ENCODE measurements around the gene PRKCE. TPM values are rescaled to one million over a fixed set of nuclear protein-coding genes. Genes with fewer than 3 reads are reported as not detected.

The PRKCE gene
- total and polyA plus RNA-seq, 2 of the 8 experiments (the other 6 are each of a cell fraction or from before 2014, with no cell fraction given), result 0.54 to 2.1 TPM

DNA sequence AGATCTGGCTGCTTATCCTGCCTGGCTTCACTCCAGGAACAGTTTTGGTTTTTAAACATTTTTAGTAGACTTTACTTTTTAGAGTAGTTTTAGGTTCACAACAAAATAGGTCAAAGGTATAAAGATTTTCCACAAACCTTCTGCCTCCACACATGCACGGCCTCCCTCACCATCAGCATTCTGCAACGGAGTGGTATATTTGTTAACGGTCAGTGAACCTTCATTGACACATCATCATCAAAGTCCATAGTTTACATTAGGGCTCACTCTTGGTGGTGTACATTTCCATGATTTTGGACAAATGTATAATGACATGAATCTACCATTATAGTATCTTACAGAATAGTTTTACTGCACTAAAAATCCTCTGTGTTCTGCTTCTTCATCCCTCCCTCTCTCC, 342.6 kb downstream of the PRKCE start:
- Histone ChIP-seq H2BK5ac (ENCODE audit: low read depth, low read length) (no peak overlapping the region), H3K18ac (ENCODE audit: extremely low read depth, low read length) (no peak overlapping the region), H3K27me3 (replicated peaks in 1 of 4; ENCODE audit: control insufficient read depth in 3 of 4, extremely low read depth in 1 of 4, insufficient read depth in 3 of 4, low read length in 3 of 4) (no peaks in the 10 kb centered on the region), H2BK20ac (ENCODE audit: low read length) (0 out of 2 replicates have a peak overlapping the region, but pooled peaks have one; percentile 48), H3K79me1 (ENCODE audit: low read depth, low read length) (no peaks in the 10 kb centered on the region), H3K14ac (ENCODE audit: insufficient read length) (no peak overlapping the region), H3K56ac (replicated peaks; ENCODE audit: insufficient read length, low read depth, low read length) (no peak overlapping the region), H3K4ac (replicated peaks; ENCODE audit: insufficient read length, low read depth, low read length) (no peak overlapping the region), H2BK12ac (ENCODE audit: low read depth, low read length) (no peak overlapping the region; the same call in 1 of the 2 replicates), H3K4me1 (replicated peaks in 1 of 4; ENCODE audit: control insufficient read depth in 3 of 4, insufficient read depth in 4 of 4, low read length in 3 of 4) (no peaks in the 10 kb centered on the region), H3K27ac (ENCODE audit: low read depth, low read length) (no peak overlapping the region), H3K4me3 (ENCODE audit: extremely low read depth in 1 of 4, insufficient read depth in 2 of 4, low read depth in 3 of 4, low read length in 4 of 4) (no peak overlapping the region), H3K23me2 (ENCODE audit: low read depth, low read length) (no peaks in the 10 kb centered on the region), H4K20me1 (replicated peaks in 1 of 2; ENCODE audit: control insufficient read depth in 1 of 2, insufficient read depth in 2 of 2, low read length in 2 of 2) (no peaks in the 10 kb centered on the region), H3K36me3 (ENCODE audit: control insufficient read depth in 2 of 4, insufficient read depth in 4 of 4, low read length in 3 of 4) (no peaks in the 10 kb centered on the region), H4K91ac (replicated peaks; ENCODE audit: insufficient read length, low read length) (no peak overlapping the region), H2AK5ac (ENCODE audit: low read depth, low read length) (no peak overlapping the region), H3K9ac (replicated peaks in 1 of 4; ENCODE audit: extremely low read depth in 1 of 4, low read depth in 3 of 4, low read length in 3 of 4) (no peak overlapping the region), H2AFZ (ENCODE audit: low read length) (peak overlapping the region; percentile 97; the same call in 1 of the 2 replicates), H3K23ac (ENCODE audit: insufficient read length) (no peak overlapping the region), H3K79me2 (ENCODE audit: control insufficient read depth in 1 of 2, insufficient read depth in 2 of 2, low read length in 2 of 2) (no peaks in the 10 kb centered on the region), H4K8ac (ENCODE audit: extremely low read depth, insufficient read depth, low read length) (no peak overlapping the region), H3K4me2 (ENCODE audit: insufficient read depth in 1 of 2, low read depth in 2 of 2, low read length in 2 of 2) (no peak overlapping the region), H2BK15ac (ENCODE audit: low read length) (0 out of 2 replicates have a peak overlapping the region, but pooled peaks have one; percentile 88), H4K5ac (ENCODE audit: insufficient read length, low read depth, low read length) (no peak overlapping the region), H3K9me3 (ENCODE audit: insufficient read depth in 2 of 2, low read depth in 1 of 2, low read length in 1 of 2) (no peaks in the 10 kb centered on the region), H2BK120ac (replicated peaks; ENCODE audit: low read depth, low read length) (no peak overlapping the region)
- no peak for DNase-seq (ENCODE audit: low read depth in 1 of 2, low spot score in 2 of 2)
- CTCF ChIA-PET (ENCODE audit: partially characterized antibody), result interaction anchor here (0.7 to 4.5 kb wide), 23 partner anchors 9 to 468 kb away, joined by 3 to 31 read pairs (median 6); no protein-coding TSS in a partner anchor
- WGBS, 2 experiments (ENCODE audit: extremely low coverage in 1 of 2, insufficient coverage in 1 of 2, insufficient read length in 1 of 2, insufficient replicate concordance in 2 of 2, low coverage in 1 of 2, low lambda C conversion rate in 2 of 2, missing lambda C conversion rate in 1 of 2), result 92% methylated on average over 3 of the region's 3 CpGs; no CpG with 5 or more reads in 1 of the 2 experiments
- POLR2A ChIA-PET (ENCODE audit: partially characterized antibody), result interaction anchor here (1.2 kb wide), 2 partner anchors 11 to 373 kb away, joined by 3 to 6 read pairs; no protein-coding TSS in a partner anchor
- no peak for FAIRE-seq
- TF ChIP-seq BRCA1 (IDR thresholded peaks at IDR 0.05; ENCODE audit: low read depth, low read length), result no peak
- TF ChIP-seq CBX8 (IDR thresholded peaks at IDR 0.05; ENCODE audit: borderline replicate concordance, low read depth, low read length), result no peak
- TF ChIP-seq CREB1 (IDR thresholded peaks at IDR 0.05), result no peak
- TF ChIP-seq, protein P1, sequence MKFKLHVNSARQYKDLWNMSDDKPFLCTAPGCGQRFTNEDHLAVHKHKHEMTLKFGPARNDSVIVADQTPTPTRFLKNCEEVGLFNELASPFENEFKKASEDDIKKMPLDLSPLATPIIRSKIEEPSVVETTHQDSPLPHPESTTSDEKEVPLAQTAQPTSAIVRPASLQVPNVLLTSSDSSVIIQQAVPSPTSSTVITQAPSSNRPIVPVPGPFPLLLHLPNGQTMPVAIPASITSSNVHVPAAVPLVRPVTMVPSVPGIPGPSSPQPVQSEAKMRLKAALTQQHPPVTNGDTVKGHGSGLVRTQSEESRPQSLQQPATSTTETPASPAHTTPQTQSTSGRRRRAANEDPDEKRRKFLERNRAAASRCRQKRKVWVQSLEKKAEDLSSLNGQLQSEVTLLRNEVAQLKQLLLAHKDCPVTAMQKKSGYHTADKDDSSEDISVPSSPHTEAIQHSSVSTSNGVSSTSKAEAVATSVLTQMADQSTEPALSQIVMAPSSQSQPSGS (IDR thresholded peaks at IDR 0.05; ENCODE audit: low read length), result no peak
- TF ChIP-seq RFX5 (IDR thresholded peaks at IDR 0.05; ENCODE audit: borderline replicate concordance, low read depth, low read length), result no peak
- TF ChIP-seq TEAD4 (IDR thresholded peaks at IDR 0.05; ENCODE audit: low read depth, low read length), result no peak
- TF ChIP-seq GABPA (IDR thresholded peaks at IDR 0.05; ENCODE audit: borderline replicate concordance, insufficient read depth, low read length), result no peak
- TF ChIP-seq ZNF274 (IDR thresholded peaks at IDR 0.05; ENCODE audit: borderline replicate concordance, extremely low read depth, low read length), result no peak
- TF ChIP-seq RBBP5 (IDR thresholded peaks at IDR 0.05; ENCODE audit: borderline replicate concordance, low read depth, low read length), result no peak
- no peak for TF ChIP-seq JUND (IDR thresholded peaks at IDR 0.05; ENCODE audit: low read length)
- no peak for TF ChIP-seq NANOG (IDR thresholded peaks at IDR 0.05; ENCODE audit: insufficient read depth, low read depth, low read length, poor library complexity, severe bottlenecking)
